GM23338 (cell line): ENCODE data around the gene APOL1. TPM values are rescaled to one million over a fixed set of nuclear protein-coding genes. Genes with fewer than 3 reads are reported as not detected.

Experiments used
- ATAC-seq: fragments of 200-7000 bp; cut with Tn5 transposase; 3 replicates; pipeline ENCODE4 v1.9.1; 2020
- DNase-seq: peaks from one replicate; pipeline ENCODE4 v3.0.0-alpha.2; 2015; ENCODE audit warnings: low spot score
- H2AFZ ChIP-seq: fragments of 200-600 bp; sonication (generic); 2 replicates; pipeline ENCODE4 v1.8.0; 2016; ENCODE audit warnings: antibody characterized with exemption, mild to moderate bottlenecking, moderate library complexity
- H3F3A ChIP-seq: fragments of 200-600 bp; sonication (generic); replicated peaks from 2 replicates; pipeline ENCODE4 v1.8.0; 2017; ENCODE audit warnings: antibody characterized with exemption, mixed run types, low read depth
- H3K27ac ChIP-seq: fragments of 200-600 bp; sonication (generic); 2 replicates; pipeline ENCODE4 v1.6.1; 2016; ENCODE audit warnings: low read depth
- H3K27me3 ChIP-seq: fragments of 200-600 bp; sonication (generic); 2 replicates; pipeline ENCODE4 v1.8.0; 2016; ENCODE audit warnings: mild to moderate bottlenecking, mixed run types, moderate library complexity; ENCODE audit not compliant: insufficient read depth
- H3K36me3 ChIP-seq: fragments of 200-600 bp; sonication (generic); 2 replicates; pipeline ENCODE4 v1.8.0; 2016; ENCODE audit warnings: mild to moderate bottlenecking; ENCODE audit not compliant: insufficient read depth
- H3K4me1 ChIP-seq: fragments of 200-600 bp; sonication (generic); 2 replicates; pipeline ENCODE4 v1.8.0; 2016; ENCODE audit warnings: mild to moderate bottlenecking, moderate library complexity; ENCODE audit not compliant: insufficient read depth
- H3K4me2 ChIP-seq: fragments of 200-600 bp; sonication (generic); 2 replicates; pipeline ENCODE4 v1.7.1; 2017; ENCODE audit warnings: mixed run types
- H3K4me3 ChIP-seq: fragments of 200-600 bp; sonication (generic); 2 replicates; pipeline ENCODE4 v1.6.1; 2016; ENCODE audit warnings: mixed run types
- H3K79me2 ChIP-seq: fragments of 200-600 bp; sonication (generic); replicated peaks from 2 replicates; pipeline ENCODE4 v1.8.0; 2017; ENCODE audit warnings: mild to moderate bottlenecking; ENCODE audit not compliant: insufficient read depth
- H3K9me2 ChIP-seq: fragments of 200-600 bp; sonication (generic); 2 replicates; pipeline ENCODE4 v1.8.0; 2017; ENCODE audit not compliant: insufficient read depth
- H4K20me1 ChIP-seq: fragments of 200-600 bp; sonication (generic); replicated peaks from 2 replicates; pipeline ENCODE4 v1.8.0; 2017; ENCODE audit warnings: mild to moderate bottlenecking; ENCODE audit not compliant: insufficient read depth
- H3K27ac Mint-ChIP-seq: 2 replicates; pipeline ENCODE4 v1.8.0; 2020; ENCODE audit warnings: inconsistent platforms, mild to moderate bottlenecking, moderate library complexity, mixed read lengths
- H3K27me3 Mint-ChIP-seq: 3 replicates; pipeline ENCODE4 v1.8.0; 2022; ENCODE audit warnings: low read depth, mild to moderate bottlenecking, moderate library complexity, mixed read lengths, inconsistent platforms; ENCODE audit not compliant: insufficient read depth, poor library complexity
- H3K36me3 Mint-ChIP-seq: 3 replicates; pipeline ENCODE4 v1.8.0; 2021; ENCODE audit warnings: low read depth, mild to moderate bottlenecking, inconsistent platforms, moderate library complexity, mixed read lengths
- H3K4me1 Mint-ChIP-seq: 3 replicates; pipeline ENCODE4 v1.8.0; 2020; ENCODE audit warnings: mild to moderate bottlenecking, inconsistent platforms, mixed read lengths
- H3K4me3 Mint-ChIP-seq: 3 replicates; pipeline ENCODE4 v1.8.0; 2021; ENCODE audit warnings: moderate library complexity, mild to moderate bottlenecking, inconsistent platforms, mixed read lengths
- H3K9me3 Mint-ChIP-seq: 3 replicates; pipeline ENCODE4 v1.8.0; 2020; ENCODE audit warnings: moderate library complexity, mild to moderate bottlenecking, inconsistent platforms, mixed read lengths
- CREB1 ChIP-seq: fragments of 250-450 bp; sonication (Bioruptor Pico); IDR thresholded peaks from 2 replicates; pipeline ENCODE4 v1.5.0; 2020; ENCODE audit warnings: low read depth, mild to moderate bottlenecking, moderate library complexity
- EZH2 ChIP-seq: fragments of 200-600 bp; sonication (generic); IDR thresholded peaks from one replicate; pipeline ENCODE4 v1.8.0; 2017; ENCODE audit warnings: antibody characterized with exemption, mild to moderate bottlenecking, low read depth; ENCODE audit not compliant: unreplicated experiment
- JUNB ChIP-seq: IDR thresholded peaks from one replicate; pipeline ENCODE4 v1.6.1; 2016; ENCODE audit warnings: antibody characterized with exemption; ENCODE audit not compliant: unreplicated experiment
- NANOG ChIP-seq: IDR thresholded peaks from 2 replicates; pipeline ENCODE4 v1.6.1; 2016; ENCODE audit warnings: antibody characterized with exemption, borderline replicate concordance
- POLR2AphosphoS5 ChIP-seq: IDR thresholded peaks from 2 replicates; pipeline ENCODE4 v1.6.1; 2016; ENCODE audit warnings: antibody characterized with exemption, low read depth
- ZNF114 ChIP-seq: fragments of 250-450 bp; sonication (Bioruptor Pico); IDR thresholded peaks from 2 replicates; pipeline ENCODE4 v1.5.0; 2020; ENCODE audit warnings: mild to moderate bottlenecking, moderate library complexity
- ZNF331 ChIP-seq: fragments of 250-450 bp; sonication (Bioruptor Pico); IDR thresholded peaks from 2 replicates; pipeline ENCODE4 v1.5.0; 2020; ENCODE audit warnings: low read depth, mild to moderate bottlenecking, moderate library complexity
- polyA plus RNA-seq: library from polyadenylated mRNA; unstranded; fragments of >200 nt; fragmentation: Nextera tagmentation; extraction: Ambion mirVana; gene quantifications from 2 replicates; pipeline ENCODE4 v1.2.1, GENCODE V29; 2016
- total RNA-seq: library from RNA; depleted of rRNA; stranded (reverse); fragments of >200 nt; shearing (Covaris generic); gene quantifications from 2 replicates; pipeline ENCODE4 v1.2.3, GENCODE V29; 2014
- TF ChIP-seq, protein P1 (sequence below): IDR thresholded peaks from one replicate; pipeline ENCODE4 v1.6.1; 2018; ENCODE audit warnings: antibody characterized with exemption; ENCODE audit not compliant: unreplicated experiment
- TF ChIP-seq, protein P2 (sequence below): fragments of 250-450 bp; sonication (Bioruptor Pico); IDR thresholded peaks from 2 replicates; pipeline ENCODE4 v1.5.0; 2020; ENCODE audit warnings: mild to moderate bottlenecking, moderate library complexity
- TF ChIP-seq, protein P3 (sequence below): IDR thresholded peaks from 2 replicates; pipeline ENCODE4 v1.6.1; 2016; ENCODE audit warnings: antibody characterized with exemption

Gene APOL1
- total and polyA plus RNA-seq, 2 experiments from 2014 or later, result 0.11 TPM; not detected in 1

DNA sequence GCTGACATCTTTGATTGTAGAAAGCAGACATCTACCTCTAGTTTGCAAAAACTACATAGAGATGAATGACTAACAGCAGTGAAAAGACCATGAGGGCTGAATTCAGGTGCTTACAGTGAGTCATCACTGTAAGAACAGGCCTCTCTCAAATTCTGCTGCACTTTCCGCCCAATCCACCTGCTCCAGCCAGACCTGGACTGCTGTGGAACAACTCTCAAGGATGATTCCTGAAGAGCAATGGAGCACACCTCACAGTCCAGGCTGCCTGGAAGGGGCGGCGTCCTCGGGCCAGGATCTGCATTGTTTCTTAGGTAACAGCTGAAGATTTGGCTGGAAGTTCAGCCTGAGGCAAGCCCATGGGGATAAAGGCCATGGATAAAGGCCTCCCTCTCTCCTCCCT, 28.7 kb upstream of the APOL1 start:
- no peak overlapping the region for H3K4me2 ChIP-seq
- no peak overlapping the region for H3K4me3 ChIP-seq
- peaks cover 3% of the 10 kb centered on the region; the same call in 1 of the 2 replicates for H3K4me1 ChIP-seq
- ATAC-seq (no peak), DNase-seq (no peak)
- no peaks in the 10 kb centered on the region for H3K27me3 ChIP-seq
- H3F3A ChIP-seq, result no peaks in the 10 kb centered on the region
- TF ChIP-seq JUNB (no peak), ZNF331 (no peak), POLR2AphosphoS5 (no peak), CREB1 (CRISPR knock-in tag) (no peak), NANOG (no peak), ZNF114 (CRISPR knock-in tag) (no peak), EZH2 (no peak)
- TF ChIP-seq, protein P1, sequence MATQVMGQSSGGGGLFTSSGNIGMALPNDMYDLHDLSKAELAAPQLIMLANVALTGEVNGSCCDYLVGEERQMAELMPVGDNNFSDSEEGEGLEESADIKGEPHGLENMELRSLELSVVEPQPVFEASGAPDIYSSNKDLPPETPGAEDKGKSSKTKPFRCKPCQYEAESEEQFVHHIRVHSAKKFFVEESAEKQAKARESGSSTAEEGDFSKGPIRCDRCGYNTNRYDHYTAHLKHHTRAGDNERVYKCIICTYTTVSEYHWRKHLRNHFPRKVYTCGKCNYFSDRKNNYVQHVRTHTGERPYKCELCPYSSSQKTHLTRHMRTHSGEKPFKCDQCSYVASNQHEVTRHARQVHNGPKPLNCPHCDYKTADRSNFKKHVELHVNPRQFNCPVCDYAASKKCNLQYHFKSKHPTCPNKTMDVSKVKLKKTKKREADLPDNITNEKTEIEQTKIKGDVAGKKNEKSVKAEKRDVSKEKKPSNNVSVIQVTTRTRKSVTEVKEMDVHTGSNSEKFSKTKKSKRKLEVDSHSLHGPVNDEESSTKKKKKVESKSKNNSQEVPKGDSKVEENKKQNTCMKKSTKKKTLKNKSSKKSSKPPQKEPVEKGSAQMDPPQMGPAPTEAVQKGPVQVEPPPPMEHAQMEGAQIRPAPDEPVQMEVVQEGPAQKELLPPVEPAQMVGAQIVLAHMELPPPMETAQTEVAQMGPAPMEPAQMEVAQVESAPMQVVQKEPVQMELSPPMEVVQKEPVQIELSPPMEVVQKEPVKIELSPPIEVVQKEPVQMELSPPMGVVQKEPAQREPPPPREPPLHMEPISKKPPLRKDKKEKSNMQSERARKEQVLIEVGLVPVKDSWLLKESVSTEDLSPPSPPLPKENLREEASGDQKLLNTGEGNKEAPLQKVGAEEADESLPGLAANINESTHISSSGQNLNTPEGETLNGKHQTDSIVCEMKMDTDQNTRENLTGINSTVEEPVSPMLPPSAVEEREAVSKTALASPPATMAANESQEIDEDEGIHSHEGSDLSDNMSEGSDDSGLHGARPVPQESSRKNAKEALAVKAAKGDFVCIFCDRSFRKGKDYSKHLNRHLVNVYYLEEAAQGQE, result no peak
- TF ChIP-seq, protein P2, sequence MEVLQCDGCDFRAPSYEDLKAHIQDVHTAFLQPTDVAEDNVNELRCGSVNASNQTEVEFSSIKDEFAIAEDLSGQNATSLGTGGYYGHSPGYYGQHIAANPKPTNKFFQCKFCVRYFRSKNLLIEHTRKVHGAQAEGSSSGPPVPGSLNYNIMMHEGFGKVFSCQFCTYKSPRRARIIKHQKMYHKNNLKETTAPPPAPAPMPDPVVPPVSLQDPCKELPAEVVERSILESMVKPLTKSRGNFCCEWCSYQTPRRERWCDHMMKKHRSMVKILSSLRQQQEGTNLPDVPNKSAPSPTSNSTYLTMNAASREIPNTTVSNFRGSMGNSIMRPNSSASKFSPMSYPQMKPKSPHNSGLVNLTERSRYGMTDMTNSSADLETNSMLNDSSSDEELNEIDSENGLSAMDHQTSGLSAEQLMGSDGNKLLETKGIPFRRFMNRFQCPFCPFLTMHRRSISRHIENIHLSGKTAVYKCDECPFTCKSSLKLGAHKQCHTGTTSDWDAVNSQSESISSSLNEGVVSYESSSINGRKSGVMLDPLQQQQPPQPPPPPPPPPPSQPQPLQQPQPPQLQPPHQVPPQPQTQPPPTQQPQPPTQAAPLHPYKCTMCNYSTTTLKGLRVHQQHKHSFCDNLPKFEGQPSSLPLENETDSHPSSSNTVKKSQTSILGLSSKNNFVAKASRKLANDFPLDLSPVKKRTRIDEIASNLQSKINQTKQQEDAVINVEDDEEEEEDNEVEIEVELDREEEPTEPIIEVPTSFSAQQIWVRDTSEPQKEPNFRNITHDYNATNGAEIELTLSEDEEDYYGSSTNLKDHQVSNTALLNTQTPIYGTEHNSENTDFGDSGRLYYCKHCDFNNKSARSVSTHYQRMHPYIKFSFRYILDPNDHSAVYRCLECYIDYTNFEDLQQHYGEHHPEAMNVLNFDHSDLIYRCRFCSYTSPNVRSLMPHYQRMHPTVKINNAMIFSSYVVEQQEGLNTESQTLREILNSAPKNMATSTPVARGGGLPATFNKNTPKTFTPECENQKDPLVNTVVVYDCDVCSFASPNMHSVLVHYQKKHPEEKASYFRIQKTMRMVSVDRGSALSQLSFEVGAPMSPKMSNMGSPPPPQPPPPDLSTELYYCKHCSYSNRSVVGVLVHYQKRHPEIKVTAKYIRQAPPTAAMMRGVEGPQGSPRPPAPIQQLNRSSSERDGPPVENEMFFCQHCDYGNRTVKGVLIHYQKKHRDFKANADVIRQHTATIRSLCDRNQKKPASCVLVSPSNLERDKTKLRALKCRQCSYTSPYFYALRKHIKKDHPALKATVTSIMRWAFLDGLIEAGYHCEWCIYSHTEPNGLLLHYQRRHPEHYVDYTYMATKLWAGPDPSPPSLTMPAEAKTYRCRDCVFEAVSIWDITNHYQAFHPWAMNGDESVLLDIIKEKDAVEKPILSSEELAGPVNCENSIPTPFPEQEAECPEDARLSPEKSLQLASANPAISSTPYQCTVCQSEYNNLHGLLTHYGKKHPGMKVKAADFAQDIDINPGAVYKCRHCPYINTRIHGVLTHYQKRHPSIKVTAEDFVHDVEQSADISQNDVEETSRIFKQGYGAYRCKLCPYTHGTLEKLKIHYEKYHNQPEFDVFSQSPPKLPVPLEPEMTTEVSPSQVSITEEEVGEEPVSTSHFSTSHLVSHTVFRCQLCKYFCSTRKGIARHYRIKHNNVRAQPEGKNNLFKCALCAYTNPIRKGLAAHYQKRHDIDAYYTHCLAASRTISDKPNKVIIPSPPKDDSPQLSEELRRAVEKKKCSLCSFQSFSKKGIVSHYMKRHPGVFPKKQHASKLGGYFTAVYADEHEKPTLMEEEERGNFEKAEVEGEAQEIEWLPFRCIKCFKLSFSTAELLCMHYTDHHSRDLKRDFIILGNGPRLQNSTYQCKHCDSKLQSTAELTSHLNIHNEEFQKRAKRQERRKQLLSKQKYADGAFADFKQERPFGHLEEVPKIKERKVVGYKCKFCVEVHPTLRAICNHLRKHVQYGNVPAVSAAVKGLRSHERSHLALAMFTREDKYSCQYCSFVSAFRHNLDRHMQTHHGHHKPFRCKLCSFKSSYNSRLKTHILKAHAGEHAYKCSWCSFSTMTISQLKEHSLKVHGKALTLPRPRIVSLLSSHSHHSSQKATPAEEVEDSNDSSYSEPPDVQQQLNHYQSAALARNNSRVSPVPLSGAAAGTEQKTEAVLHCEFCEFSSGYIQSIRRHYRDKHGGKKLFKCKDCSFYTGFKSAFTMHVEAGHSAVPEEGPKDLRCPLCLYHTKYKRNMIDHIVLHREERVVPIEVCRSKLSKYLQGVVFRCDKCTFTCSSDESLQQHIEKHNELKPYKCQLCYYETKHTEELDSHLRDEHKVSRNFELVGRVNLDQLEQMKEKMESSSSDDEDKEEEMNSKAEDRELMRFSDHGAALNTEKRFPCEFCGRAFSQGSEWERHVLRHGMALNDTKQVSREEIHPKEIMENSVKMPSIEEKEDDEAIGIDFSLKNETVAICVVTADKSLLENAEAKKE (CRISPR knock-in tag), result no peak
- TF ChIP-seq, protein P3, sequence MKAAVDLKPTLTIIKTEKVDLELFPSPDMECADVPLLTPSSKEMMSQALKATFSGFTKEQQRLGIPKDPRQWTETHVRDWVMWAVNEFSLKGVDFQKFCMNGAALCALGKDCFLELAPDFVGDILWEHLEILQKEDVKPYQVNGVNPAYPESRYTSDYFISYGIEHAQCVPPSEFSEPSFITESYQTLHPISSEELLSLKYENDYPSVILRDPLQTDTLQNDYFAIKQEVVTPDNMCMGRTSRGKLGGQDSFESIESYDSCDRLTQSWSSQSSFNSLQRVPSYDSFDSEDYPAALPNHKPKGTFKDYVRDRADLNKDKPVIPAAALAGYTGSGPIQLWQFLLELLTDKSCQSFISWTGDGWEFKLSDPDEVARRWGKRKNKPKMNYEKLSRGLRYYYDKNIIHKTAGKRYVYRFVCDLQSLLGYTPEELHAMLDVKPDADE, result no peak
- no peak overlapping the region for H2AFZ ChIP-seq
- H3K9me3 Mint-ChIP-seq, result no peaks in the 10 kb centered on the region; the same call in 2 of the 3 replicates
- peaks cover 26% of the 10 kb centered on the region for H3K36me3 Mint-ChIP-seq
- H3K36me3 ChIP-seq, result no peaks in the 10 kb centered on the region
- no peaks in the 10 kb centered on the region for H3K79me2 ChIP-seq
- H3K9me2 ChIP-seq, result no peaks in the 10 kb centered on the region
- H3K4me3 Mint-ChIP-seq, result no peak overlapping the region
- no peak overlapping the region for H3K27ac Mint-ChIP-seq
- peaks cover 9% of the 10 kb centered on the region; the same call in 2 of the 3 replicates for H3K4me1 Mint-ChIP-seq
- H4K20me1 ChIP-seq, result no peaks in the 10 kb centered on the region
- H3K27me3 Mint-ChIP-seq, result peaks cover 8% of the 10 kb centered on the region
- H3K27ac ChIP-seq, result no peak overlapping the region
